ENCODE results near the gene KRT6C.
"Not testable (repeated sequence)": the region's sequence is repeated elsewhere in the genome, so short reads cannot be mapped to it uniquely, and the experiment has no call there.

The KRT6C gene

GRCh38 chr12:52454411-52455201, 19.0 kb downstream of the KRT6C start:
- no peak for DNase-seq

- DNase-seq = no peak
Observed at GRCh38 chr12:52452101-52452500, 21.5 kb downstream of the KRT6C start, which contains the start of gene KRT6B. TSS of gene KRT6B (minus strand) at chr12:52452146. CDS start at chr12:52452078, 68 bp downstream.

GRCh38 chr12:52448228-52448627, 25.4 kb downstream of the KRT6C start:
- DNase-seq = no peak

DNA sequence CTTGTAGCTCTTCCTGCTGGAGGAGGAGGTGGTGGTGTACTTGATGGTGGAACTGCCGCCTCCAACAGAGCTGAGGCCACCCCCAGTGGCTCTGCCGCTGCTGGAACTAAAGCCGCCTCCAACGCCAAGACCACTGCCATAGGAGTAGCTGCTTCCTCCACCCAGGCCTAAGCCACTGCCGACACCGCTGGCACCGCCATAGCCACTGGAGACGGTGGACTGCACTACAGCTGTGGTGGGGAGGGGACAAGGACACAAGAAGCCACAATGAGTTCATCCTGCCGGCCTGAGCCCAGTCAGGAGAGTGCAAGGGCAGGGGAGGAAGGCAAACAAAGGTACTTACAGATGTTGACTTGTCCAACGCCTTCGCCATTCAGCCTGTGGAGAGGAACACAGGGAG, 26.4 kb downstream of the KRT6C start:
- DNase-seq = not testable (repeated sequence)

- DNase-seq = no peak
Observed at GRCh38 chr12:52446367-52447045, 27.1 kb downstream of the KRT6C start.

DNA sequence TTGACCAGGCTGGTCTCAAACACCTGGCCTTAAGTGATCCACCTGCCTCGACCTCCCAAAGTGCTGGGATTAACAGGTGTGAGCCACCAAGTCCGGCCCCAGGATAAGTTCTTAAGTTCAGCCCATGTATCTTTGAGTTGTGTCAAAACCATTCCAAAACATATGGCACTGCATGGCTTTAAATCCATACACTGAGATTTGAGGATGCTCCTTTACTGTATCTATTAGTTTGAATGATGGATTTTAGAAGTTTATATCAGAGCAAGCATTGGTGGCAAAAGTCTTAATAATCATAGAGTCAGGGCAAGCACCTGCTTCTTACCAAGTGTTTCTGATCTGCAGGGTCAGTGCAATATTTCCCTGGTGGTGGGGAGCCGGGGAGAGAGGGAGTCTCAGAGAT, 27.7 kb downstream of the KRT6C start:
- DNase-seq = no peak

DNA sequence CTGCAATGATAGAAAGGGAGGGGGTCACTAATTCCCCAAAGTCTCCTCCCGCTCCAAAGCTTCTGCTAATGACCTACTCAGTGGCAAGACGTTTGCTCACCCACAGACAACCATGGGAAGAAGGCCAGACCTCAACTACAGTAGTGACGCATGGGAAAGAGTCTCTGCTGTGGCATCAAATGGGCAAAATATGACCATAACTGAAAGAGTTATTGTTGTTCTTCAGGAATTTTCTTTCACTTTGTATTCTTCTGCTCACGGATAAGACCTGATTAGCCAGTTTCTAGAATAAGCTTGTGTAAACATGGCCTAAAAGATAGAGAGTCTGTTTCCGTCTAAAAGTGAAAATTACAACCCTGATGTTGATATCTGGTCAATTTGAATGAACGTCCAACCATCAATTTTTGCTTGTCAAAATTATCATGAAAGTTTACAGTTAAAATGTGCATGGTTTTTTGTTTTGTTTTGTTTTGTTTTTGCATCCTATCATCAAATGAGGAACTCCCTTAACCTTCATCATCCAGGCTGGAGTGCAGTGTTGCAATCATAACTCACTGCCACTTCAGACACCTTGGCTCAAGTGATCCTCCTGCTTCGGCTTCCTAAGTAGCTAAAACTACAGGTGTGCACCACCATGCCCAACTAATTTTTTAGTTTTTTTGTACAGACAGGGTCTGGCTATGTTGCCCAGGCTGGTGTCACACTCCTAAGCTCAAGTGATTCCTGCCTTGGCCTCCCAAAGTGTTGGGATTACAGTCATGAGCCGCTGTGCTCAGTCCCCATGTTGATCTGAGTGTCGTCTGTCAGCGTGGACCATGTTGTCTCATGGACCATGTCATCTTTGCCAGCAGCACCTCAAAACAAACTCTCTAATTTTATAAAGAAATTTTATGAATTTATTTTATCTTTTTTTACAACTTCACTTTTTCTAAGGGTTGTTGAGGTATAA, 28.7 kb downstream of the KRT6C start:
- no peak for DNase-seq

DNA sequence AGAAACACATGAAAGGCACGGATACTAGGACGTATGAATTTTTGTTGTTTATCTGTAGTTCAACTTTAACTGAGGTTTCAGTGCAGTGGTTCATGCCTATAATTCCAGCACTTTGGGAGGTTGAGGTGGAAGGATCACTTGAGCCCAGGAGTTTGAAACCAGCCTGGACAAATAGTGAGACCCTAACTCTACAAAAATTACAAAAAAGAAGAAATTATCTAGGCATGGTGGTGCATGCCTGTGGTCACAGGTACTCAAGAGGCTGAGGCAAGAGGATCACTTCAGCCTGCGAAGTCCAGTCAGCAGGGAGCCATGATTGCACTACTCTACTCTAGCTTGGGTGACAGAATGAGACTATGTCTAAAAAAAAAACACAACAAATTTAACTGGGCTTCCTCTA, 29.6 kb downstream of the KRT6C start:
- no peak for DNase-seq

GRCh38 chr12:52442600-52443061, 31.0 kb downstream of the KRT6C start:
- DNase-seq = no peak

DNA sequence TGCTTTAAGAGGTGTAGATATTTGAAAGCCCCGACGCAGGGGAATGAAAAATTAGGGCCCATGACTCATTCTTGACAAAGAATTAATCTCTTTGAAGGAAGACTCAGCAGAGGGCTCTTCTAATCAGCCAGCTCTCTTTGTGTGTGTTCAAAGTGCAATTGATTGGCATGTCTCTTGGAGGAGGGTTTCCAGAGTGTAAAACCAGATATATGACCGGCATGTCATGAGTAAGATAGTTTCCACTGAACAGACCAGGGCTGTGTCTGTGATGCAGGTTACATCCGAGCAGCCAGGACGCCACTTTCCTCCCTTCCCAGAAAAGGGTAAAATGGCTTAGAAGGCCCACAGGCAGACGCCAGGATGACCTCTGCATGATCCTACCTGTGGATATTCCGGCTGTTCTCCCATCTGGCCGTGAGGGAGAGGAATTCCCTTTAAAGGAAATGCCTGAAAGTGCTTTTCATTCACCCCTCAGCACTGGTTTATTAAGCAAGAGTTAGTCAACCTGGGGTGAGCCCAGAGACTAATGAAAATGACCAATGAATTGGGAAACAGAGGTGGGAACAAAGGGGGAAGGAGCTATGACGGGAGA, 32.2 kb downstream of the KRT6C start:
- no peak for DNase-seq

DNA sequence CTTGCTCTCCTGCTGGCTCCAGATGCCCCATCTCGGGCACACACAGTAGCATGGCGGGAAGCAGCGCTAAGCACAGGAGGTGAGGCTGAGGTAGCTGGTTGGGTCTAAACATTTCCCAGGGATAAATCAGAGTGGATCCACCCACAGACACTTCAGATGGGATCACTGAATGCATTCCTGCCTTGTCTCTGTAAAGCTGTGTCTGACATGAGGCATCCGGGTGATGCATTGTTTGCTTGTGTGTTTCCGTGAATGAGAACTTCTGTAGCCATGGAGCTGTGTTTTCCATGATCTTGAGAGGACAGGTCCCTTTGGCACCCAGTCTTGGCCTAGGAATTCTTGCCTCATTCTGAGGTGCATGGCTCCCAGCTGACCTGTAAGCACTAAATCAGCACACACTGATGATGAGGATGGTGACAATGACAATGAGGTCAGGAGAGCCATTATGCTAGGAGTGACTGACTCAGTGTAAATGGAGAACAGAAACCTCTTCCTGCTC, 32.7 kb downstream of the KRT6C start:
- no peak for DNase-seq

- no peak for DNase-seq
Observed at GRCh38 chr12:52439845-52440244, 33.8 kb downstream of the KRT6C start.

DNA sequence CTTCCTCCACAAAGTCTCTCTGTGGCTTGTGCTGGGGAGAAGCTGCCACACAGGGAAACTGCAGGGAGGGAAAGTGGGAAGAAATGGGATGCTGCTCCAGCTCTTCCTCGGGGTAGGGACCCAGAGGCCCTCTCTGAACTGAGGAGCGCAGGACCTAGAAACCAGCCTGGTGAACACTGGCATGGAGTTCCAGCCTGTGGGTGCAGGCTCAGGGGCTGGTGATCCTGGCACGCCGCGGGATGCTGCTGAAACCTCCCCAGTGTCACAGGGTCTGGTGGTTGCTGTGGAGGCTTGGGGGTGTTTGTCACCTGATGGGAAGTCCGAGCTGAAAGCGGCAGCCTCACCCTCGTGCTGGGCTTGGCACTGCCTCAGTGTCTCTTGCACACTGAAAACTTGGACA, 34.2 kb downstream of the KRT6C start:
- DNase-seq = no peak

GRCh38 chr12:52438305-52439301, 35.0 kb downstream of the KRT6C start:
- DNase-seq = no peak

DNA sequence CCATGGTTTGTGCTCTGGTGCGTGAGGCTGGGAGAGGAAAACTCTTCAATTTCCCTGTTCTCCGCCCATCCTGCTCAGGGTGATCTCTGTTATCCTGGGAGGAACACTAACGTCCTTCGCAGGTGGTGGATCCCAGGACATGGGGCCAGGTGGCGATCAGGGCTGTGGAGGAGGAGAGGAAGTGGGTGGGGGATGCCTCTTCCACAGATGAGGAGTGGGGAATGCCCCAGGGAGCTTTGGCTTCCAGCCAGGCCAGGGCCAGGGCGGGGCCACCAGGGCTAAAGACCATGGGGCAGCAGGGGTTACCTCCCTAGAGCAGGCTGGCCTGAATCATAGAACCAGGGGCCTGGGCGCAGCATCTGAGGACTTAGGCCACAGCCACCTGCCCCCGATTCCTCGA, 36.1 kb downstream of the KRT6C start:
- DNase-seq = no peak

GRCh38 chr12:52436828-52437474, 36.7 kb downstream of the KRT6C start:
- DNase-seq = no peak

GRCh38 chr12:52436000-52436827, 37.4 kb downstream of the KRT6C start:
- DNase-seq = no peak

GRCh38 chr12:52435659-52435999, 38.0 kb downstream of the KRT6C start:
- no peak for DNase-seq

GRCh38 chr12:52434760-52435530, 38.7 kb downstream of the KRT6C start:
- DNase-seq = no peak
